ENCODE measurements around the gene PRM3. TPM values are rescaled to one million over a fixed set of nuclear protein-coding genes. Genes with fewer than 3 reads are reported as not detected.
A peak's percentile ranks its signal among the peaks of the same experiment; 100 is the strongest.

Gene PRM3
- total RNA-seq, result not detected

GRCh38 chr16:11272921-11273720 is at the start of gene PRM3:
PRM3 (minus strand) TSS chr16:11273629; CDS start chr16:11273595, 34 bp downstream.
- DNase-seq, result no peak
- Mint-ChIP-seq H3K4me3 (no peak within 1 kb of the TSS), H3K9me3 (no peaks in the 10 kb centered on the region), H3K4me1 (ENCODE audit: low read depth) (no peaks in the 10 kb centered on the region), H3K27ac (no peak within 1 kb of the TSS), H3K36me3 (no peaks in the 10 kb centered on the region), H3K27me3 (no peaks in the 10 kb centered on the region)
- POLR2A ChIA-PET, result interaction anchor here (0.5 kb wide), 1 partner anchor 687 kb away, joined by 6 read pairs; no protein-coding TSS in a partner anchor
- CTCF ChIA-PET, result no interaction called here
- intact Hi-C loops (cut with micrococcal nuclease), result no loop called here

GRCh38 chr16:11322823-11323222 is 49.4 kb upstream of the PRM3 start:
- Mint-ChIP-seq H3K27me3 (no peaks in the 10 kb centered on the region), H3K9me3 (no peaks in the 10 kb centered on the region), H3K36me3 (no peaks in the 10 kb centered on the region), H3K4me1 (ENCODE audit: low read depth) (peaks cover 27% of the 10 kb centered on the region), H3K4me3 (no peak overlapping the region), H3K27ac (no peak overlapping the region)
- ChIA-PET CTCF (no interaction called here), POLR2A (no interaction called here)
- no peak for DNase-seq
- intact Hi-C loops (cut with micrococcal nuclease), result no loop called here

DNA sequence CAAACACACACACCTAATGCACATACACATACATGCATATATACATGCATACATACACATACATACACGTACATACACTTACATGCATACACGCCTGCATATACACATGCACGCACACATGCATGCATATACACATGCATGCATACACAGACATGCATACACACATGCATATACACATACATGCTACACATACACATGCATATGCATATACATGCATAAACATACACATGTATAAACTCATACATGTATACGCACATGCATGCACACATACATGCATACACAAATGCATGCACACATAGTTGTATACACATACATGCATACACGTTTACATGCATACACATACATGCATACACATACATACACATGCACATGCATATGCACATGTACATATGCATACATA is 48.2 kb upstream of the PRM3 start:
- no peaks in the 10 kb centered on the region for H3K36me3 Mint-ChIP-seq
- DNase-seq, result no peak
- H3K27me3 Mint-ChIP-seq, result no peaks in the 10 kb centered on the region
- H3K27ac Mint-ChIP-seq, result no peak overlapping the region
- ChIA-PET CTCF (no interaction called here), POLR2A (no interaction called here)
- intact Hi-C loops (cut with micrococcal nuclease), result no loop called here
- no peak overlapping the region for H3K4me3 Mint-ChIP-seq
- no peaks in the 10 kb centered on the region for H3K9me3 Mint-ChIP-seq
- peaks cover 19% of the 10 kb centered on the region for H3K4me1 Mint-ChIP-seq (ENCODE audit: low read depth)

DNA sequence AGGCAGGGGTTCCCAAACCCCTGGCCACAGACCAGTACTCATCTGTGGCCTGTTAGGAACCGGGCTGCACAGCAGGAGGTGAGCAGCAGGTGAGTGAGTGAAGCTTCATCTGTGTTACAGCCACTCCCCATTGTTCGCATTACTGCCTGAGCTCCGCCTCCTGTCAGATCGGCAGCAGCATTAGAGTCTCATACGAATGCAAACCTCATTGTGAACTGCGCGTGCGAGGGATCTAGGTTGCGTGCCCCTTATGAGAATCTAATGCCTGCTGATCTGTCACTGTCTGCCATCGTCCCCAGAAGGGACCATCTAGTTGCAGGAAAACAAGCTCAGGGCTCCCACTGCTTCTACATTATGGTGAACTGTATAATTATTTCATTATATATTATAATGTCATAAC is 46.7 kb upstream of the PRM3 start:
- intact Hi-C loops (cut with micrococcal nuclease), result no loop called here
- Mint-ChIP-seq H3K9me3 (no peaks in the 10 kb centered on the region), H3K27me3 (no peaks in the 10 kb centered on the region), H3K4me3 (no peak overlapping the region), H3K36me3 (no peaks in the 10 kb centered on the region), H3K4me1 (ENCODE audit: low read depth) (peaks cover 8% of the 10 kb centered on the region), H3K27ac (no peak overlapping the region)
- POLR2A ChIA-PET, result no interaction called here
- CTCF ChIA-PET, result interaction anchor here (1.0 kb wide), 1 partner anchor 212 kb away, joined by 3 read pairs; no protein-coding TSS in a partner anchor
- no peak for DNase-seq

DNA sequence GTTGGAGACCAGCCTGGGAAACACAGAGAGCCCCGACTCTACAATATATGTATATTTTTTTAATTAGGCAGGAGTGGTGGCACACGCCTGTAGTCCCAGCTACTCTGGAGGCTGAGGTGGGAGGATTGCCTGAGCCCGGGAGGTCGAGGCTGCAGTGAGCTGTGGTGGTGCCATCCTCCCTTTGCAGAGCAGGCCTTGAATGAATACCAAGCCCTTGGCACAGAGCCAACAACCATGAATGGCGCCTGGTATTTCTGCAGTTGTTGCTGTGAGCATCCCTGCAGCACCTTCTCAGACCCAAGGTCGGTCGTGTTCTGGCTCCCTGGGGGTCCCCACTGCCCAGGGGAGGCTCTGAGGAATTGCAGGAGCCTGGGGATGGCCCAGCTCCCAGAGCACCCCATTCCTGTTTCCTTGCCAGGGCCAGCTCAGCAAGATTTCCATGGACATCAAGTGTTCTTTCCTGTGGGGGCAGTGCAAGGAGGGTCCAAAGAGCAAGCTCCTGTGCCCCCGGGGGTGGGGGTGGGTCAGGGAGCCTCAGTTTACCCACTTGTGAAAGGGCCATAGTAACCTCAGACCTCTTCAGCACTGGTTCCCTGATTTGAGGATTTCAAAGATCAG is 46.2 kb upstream of the PRM3 start:
- Mint-ChIP-seq H3K27ac (no peak overlapping the region), H3K4me1 (ENCODE audit: low read depth) (peaks cover 3% of the 10 kb centered on the region), H3K4me3 (no peak overlapping the region), H3K9me3 (no peaks in the 10 kb centered on the region), H3K36me3 (no peaks in the 10 kb centered on the region), H3K27me3 (no peaks in the 10 kb centered on the region)
- CTCF ChIA-PET, result interaction anchor here (1.0 kb wide), 1 partner anchor 212 kb away, joined by 3 read pairs; no protein-coding TSS in a partner anchor
- intact Hi-C loops (cut with micrococcal nuclease), result no loop called here
- POLR2A ChIA-PET, result no interaction called here
- peak; percentile 29 for DNase-seq

- POLR2A ChIA-PET, result no interaction called here
- DNase-seq, result no peak
- peaks cover 4% of the 10 kb centered on the region for H3K4me1 Mint-ChIP-seq (ENCODE audit: low read depth)
- no peaks in the 10 kb centered on the region for H3K9me3 Mint-ChIP-seq
- intact Hi-C loops (cut with micrococcal nuclease), result no loop called here
- no peaks in the 10 kb centered on the region for H3K36me3 Mint-ChIP-seq
- H3K27ac Mint-ChIP-seq, result no peak overlapping the region
- no peak overlapping the region for H3K4me3 Mint-ChIP-seq
- CTCF ChIA-PET, result no interaction called here
- no peaks in the 10 kb centered on the region for H3K27me3 Mint-ChIP-seq
Measured at GRCh38 chr16:11318817-11319216, 45.4 kb upstream of the PRM3 start.

- no peak overlapping the region for H3K27ac Mint-ChIP-seq
- no peaks in the 10 kb centered on the region for H3K36me3 Mint-ChIP-seq
- no peak for DNase-seq
- no peaks in the 10 kb centered on the region for H3K9me3 Mint-ChIP-seq
- H3K4me3 Mint-ChIP-seq, result no peak overlapping the region
- H3K27me3 Mint-ChIP-seq, result no peaks in the 10 kb centered on the region
- H3K4me1 Mint-ChIP-seq (ENCODE audit: low read depth), result peaks cover 27% of the 10 kb centered on the region
- intact Hi-C loops (cut with micrococcal nuclease), result no loop called here
- POLR2A ChIA-PET, result no interaction called here
- CTCF ChIA-PET, result no interaction called here
Measured at GRCh38 chr16:11316331-11317015, 43.0 kb upstream of the PRM3 start.

DNA sequence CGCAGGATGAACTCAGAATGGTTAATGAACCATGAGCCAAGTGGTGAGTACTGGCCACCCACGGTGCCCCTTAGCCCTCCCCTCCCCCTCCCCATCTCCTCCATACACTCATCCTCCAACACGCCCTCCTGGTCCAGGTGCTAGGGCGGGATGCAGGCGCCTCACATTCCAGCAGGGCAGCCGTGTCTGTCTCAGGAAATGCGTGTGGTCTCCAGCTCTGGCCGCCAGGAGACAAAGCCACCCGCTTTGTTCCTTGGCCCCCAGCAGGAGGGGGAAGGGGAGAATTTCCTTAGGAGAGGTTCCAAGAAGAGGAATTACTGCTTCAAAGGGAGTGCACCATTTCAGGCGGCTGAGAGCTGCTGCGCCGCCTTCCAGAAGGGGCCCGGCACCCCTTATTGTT is 42.1 kb upstream of the PRM3 start:
- H3K27ac Mint-ChIP-seq, result no peak overlapping the region
- ChIA-PET CTCF (no interaction called here), POLR2A (no interaction called here)
- H3K36me3 Mint-ChIP-seq, result no peaks in the 10 kb centered on the region
- peaks cover 36% of the 10 kb centered on the region for H3K4me1 Mint-ChIP-seq (ENCODE audit: low read depth)
- no peak for DNase-seq
- intact Hi-C loops (cut with micrococcal nuclease), result no loop called here
- no peak overlapping the region for H3K4me3 Mint-ChIP-seq
- H3K27me3 Mint-ChIP-seq, result no peaks in the 10 kb centered on the region
- no peaks in the 10 kb centered on the region for H3K9me3 Mint-ChIP-seq

DNA sequence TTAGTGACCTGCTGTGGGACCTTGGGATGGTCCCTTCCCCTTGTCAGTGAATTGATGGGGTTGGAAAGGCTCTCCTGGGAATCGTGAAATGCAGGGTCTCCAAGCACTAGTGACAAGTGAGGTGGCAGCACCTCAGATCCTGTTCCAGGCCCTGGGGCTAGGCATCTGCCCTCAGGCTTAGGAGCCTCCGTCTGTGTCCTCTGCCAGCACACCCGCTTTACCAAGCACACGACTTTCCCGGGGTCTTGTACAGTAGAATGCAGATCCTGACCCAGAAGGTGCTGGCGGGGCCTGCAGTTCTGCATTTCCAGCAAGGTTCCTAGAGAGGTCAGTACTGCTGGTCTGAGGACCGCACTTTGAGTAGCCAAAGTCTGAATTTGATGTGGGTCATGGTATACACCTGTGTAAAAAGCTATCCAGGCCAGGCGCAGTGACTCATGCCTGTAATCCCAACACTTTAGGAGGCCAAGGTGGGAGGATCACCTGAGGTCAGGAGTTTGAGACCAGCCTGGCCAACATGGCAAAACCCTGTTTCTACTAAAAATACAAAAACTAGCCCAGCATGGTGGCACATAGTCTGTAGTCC is 41.0 kb upstream of the PRM3 start:
- Mint-ChIP-seq H3K36me3 (no peaks in the 10 kb centered on the region), H3K9me3 (no peaks in the 10 kb centered on the region), H3K4me3 (no peak overlapping the region), H3K27me3 (no peaks in the 10 kb centered on the region), H3K27ac (no peak overlapping the region), H3K4me1 (ENCODE audit: low read depth) (peaks cover 45% of the 10 kb centered on the region)
- intact Hi-C loops (cut with micrococcal nuclease), result no loop called here
- DNase-seq, result no peak
- ChIA-PET CTCF (no interaction called here), POLR2A (no interaction called here)

DNA sequence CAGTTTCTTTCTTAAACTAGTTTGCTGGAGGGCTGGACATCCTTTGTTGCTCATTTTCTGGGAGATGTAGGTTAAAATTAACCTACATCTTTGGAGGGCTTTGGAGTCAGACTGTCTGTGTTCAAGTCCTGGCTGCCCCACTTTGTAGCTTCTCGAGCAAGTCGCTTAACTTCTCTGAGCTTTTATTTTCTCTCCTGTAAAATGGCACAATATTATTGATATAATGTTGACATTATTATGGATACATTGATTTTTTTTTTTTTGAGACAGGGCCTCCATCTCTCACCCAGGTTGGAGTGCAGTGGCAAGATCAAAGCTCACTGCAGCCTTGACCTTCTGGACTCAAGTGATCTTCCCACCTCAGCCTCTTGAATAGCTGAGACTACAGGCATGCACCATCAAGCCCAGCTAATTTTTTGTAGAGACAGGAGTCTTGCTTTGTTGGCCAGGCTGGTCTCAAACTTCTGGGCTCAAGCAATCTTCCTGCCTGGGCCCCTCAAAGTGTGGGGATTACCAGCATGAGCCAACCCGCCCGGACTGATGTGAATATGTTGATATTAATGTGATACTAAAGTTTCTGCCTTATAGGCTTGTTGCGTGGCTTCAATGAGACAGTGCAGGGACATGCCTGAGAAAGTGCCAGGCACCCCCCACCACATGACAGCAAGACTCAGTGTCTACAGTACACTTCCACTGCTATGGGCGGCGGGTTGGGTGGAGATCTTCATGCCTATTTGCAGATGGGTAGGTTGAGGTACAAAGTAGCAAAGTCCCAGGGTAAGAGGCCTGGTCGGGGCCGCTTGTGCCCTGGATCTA is 40.3 kb upstream of the PRM3 start:
- ChIA-PET CTCF (interaction anchor here (1.1 kb wide), 1 partner anchor 58 kb away, joined by 5 read pairs; the partner anchor contains the start of gene SOCS1), POLR2A (interaction anchor here (2.4 kb wide), 1 partner anchor 58 kb away, joined by 12 read pairs; the partner anchor contains the start of gene SOCS1)
- Mint-ChIP-seq H3K9me3 (no peaks in the 10 kb centered on the region), H3K27ac (no peak overlapping the region), H3K36me3 (no peaks in the 10 kb centered on the region), H3K4me1 (ENCODE audit: low read depth) (peaks cover 45% of the 10 kb centered on the region), H3K27me3 (no peaks in the 10 kb centered on the region), H3K4me3 (no peak overlapping the region)
- DNase-seq, result no peak
- intact Hi-C loops (cut with micrococcal nuclease), result no loop called here

DNA sequence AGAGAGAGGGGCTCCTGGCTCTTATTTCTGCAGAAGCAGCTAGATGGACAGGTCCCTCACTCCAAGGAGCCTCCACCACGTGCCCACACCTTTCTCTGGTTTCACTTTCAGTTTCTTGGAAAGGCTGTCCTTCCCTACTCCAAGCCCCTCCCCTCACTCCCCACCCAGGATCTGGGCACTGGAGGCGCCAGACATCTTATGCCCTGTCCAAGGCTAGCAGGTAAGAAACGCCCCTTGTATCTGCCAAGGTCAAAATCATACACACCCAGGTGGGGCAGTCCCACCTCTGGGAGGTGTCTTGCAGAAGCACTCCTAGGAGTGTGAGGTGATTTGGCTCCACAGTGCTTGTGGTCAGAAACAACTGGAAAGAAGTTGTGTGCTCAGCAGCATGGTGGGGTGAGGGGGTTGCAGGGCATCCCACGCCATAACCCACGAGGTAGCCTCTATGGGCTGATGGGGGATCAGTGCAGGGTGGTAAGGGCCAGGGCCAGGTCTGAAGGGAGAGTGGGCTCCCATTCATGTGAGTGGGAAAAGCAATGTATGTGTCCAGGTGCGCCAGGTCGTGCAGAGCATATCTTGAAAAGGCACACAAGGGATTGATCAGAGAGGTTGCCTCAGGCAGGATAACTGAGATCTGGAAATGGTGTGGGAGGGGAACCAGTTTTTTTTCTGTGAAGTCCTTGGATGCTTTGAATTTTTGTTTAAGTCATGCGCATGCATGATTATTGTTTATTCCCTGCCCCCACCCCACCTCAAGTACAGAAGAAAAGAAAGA is 39.5 kb upstream of the PRM3 start:
- CTCF ChIA-PET, result interaction anchor here (0.8 to 1.1 kb wide), 2 partner anchors 49 to 57 kb away, joined by 3 to 5 read pairs; partner anchors contain the start of gene SOCS1
- H3K36me3 Mint-ChIP-seq, result no peaks in the 10 kb centered on the region
- intact Hi-C loops (cut with micrococcal nuclease), result no loop called here
- H3K9me3 Mint-ChIP-seq, result no peaks in the 10 kb centered on the region
- no peaks in the 10 kb centered on the region for H3K27me3 Mint-ChIP-seq
- peak; percentile 42 for DNase-seq
- H3K27ac Mint-ChIP-seq, result no peak overlapping the region
- POLR2A ChIA-PET, result interaction anchor here (1.4 to 2.4 kb wide), 2 partner anchors 58 to 88 kb away, joined by 3 to 12 read pairs; partner anchors contain the start of gene SOCS1
- H3K4me3 Mint-ChIP-seq, result no peak overlapping the region
- peaks cover 45% of the 10 kb centered on the region for H3K4me1 Mint-ChIP-seq (ENCODE audit: low read depth)

All from activated CD4-positive, alpha-beta memory T cell treated with anti-CD3 and anti-CD28 coated beads for 36 hours (primary cell).